ENCODE data around the gene TMEM63A. TPM values are rescaled to one million over a fixed set of nuclear protein-coding genes. Genes with fewer than 3 reads are reported as not detected.

Gene TMEM63A
- total and polyA plus RNA-seq, 2 of the 13 experiments (the other 11 are each of a cell fraction or from before 2014, with no cell fraction given): 23.9 to 53.3 TPM

- TF ChIP-seq NR1H2 (CRISPR knock-in tag; IDR thresholded peaks at IDR 0.05; ENCODE audit: borderline replicate concordance, low read depth) (peak; percentile 86; the same call in 1 of the 2 replicates), DR1 (CRISPR knock-in tag; IDR thresholded peaks at IDR 0.05) (peak; percentile 57; the same call in 1 of the 2 replicates), HINFP (CRISPR knock-in tag; IDR thresholded peaks at IDR 0.05; ENCODE audit: low read depth) (no peak), PRMT3 (CRISPR knock-in tag; IDR thresholded peaks at IDR 0.05; ENCODE audit: borderline replicate concordance, low read depth) (no peak), FOSL2 (CRISPR knock-in tag; IDR thresholded peaks at IDR 0.05) (peak; percentile 48; the same call in 1 of the 2 replicates), NFE2 (CRISPR knock-in tag; IDR thresholded peaks at IDR 0.05) (no peak), PTBP1 (IDR thresholded peaks at IDR 0.05; ENCODE audit: low read depth, low read length, poor library complexity, severe bottlenecking) (no peak), ZNF260 (CRISPR knock-in tag; IDR thresholded peaks at IDR 0.05; ENCODE audit: borderline replicate concordance, low read depth) (no peak), ZBTB8A (CRISPR knock-in tag; IDR thresholded peaks at IDR 0.05; ENCODE audit: borderline replicate concordance, low read depth) (no peak), GTF3A (CRISPR knock-in tag; conservative IDR thresholded peaks at IDR 0.05) (no peak), ZNF3 (CRISPR knock-in tag; IDR thresholded peaks at IDR 0.05) (no peak), SP5 (CRISPR knock-in tag; IDR thresholded peaks at IDR 0.05; ENCODE audit: borderline replicate concordance, low read depth) (peak; percentile 41), NR0B2 (CRISPR knock-in tag; IDR thresholded peaks at IDR 0.05) (peak; percentile 87), SATB2 (CRISPR knock-in tag; IDR thresholded peaks at IDR 0.05) (no peak), ZNF740 (CRISPR knock-in tag; IDR thresholded peaks at IDR 0.05) (peak; percentile 72; the same call in 1 of the 2 replicates), TERF1 (CRISPR knock-in tag; IDR thresholded peaks at IDR 0.05) (no peak), JUN (CRISPR knock-in tag; IDR thresholded peaks at IDR 0.05) (no peak), JUNB (CRISPR knock-in tag; IDR thresholded peaks at IDR 0.05; ENCODE audit: borderline replicate concordance) (no peak), FOXM1 (CRISPR knock-in tag; IDR thresholded peaks at IDR 0.05) (no peak), RCOR2 (CRISPR knock-in tag; IDR thresholded peaks at IDR 0.05) (no peak)
- TF ChIP-seq, protein P1, sequence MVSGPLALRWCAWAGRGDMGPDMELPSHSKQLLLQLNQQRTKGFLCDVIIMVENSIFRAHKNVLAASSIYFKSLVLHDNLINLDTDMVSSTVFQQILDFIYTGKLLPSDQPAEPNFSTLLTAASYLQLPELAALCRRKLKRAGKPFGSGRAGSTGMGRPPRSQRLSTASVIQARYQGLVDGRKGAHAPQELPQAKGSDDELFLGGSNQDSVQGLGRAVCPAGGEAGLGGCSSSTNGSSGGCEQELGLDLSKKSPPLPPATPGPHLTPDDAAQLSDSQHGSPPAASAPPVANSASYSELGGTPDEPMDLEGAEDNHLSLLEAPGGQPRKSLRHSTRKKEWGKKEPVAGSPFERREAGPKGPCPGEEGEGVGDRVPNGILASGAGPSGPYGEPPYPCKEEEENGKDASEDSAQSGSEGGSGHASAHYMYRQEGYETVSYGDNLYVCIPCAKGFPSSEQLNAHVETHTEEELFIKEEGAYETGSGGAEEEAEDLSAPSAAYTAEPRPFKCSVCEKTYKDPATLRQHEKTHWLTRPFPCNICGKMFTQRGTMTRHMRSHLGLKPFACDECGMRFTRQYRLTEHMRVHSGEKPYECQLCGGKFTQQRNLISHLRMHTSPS (CRISPR knock-in tag; IDR thresholded peaks at IDR 0.05; ENCODE audit: low read depth): peak; percentile 58; the same call in 1 of the 2 replicates
These were observed 41.7 kb upstream of the TMEM63A start, which contains the start of gene PYCR2 (continued) for GRCh38 chr1:225923692-225924555.

All from HepG2 (cell line).